WTC11 (cell line): ENCODE measurements around the gene CNDP2. TPM values are rescaled to one million over a fixed set of nuclear protein-coding genes. Genes with fewer than 3 reads are reported as not detected.

Experiments
- ATAC-seq: fragments of 200-7000 bp; cut with Tn5 transposase; 2 replicates; pipeline ENCODE4 v1.10.0; 2021; ENCODE audit warnings: mild to moderate bottlenecking, moderate library complexity
- CTCF ChIA-PET: fragments of 300-600 bp; sonication (Branson Sonifier 250); formaldehyde crosslinking; loops from one replicate; lab custom pipeline; 2021; ENCODE audit warnings: antibody characterized with exemption; lab: Charles Lee
- POLR2A ChIA-PET: fragments of 350-600 bp; sonication (Branson Sonifier 250); formaldehyde crosslinking; loops from one replicate; lab custom pipeline; 2021; ENCODE audit warnings: antibody characterized with exemption; lab: Charles Lee
- DNase-seq: peaks from one replicate; pipeline ENCODE4 v3.0.0; 2021; ENCODE audit warnings: low spot score
- H3K27ac Mint-ChIP-seq: 2 replicates; pipeline ENCODE4 v1.8.0; 2021; ENCODE audit warnings: mixed read lengths
- H3K27me3 Mint-ChIP-seq: 2 replicates; pipeline ENCODE4 v1.8.0; 2021; ENCODE audit warnings: low read depth, mild to moderate bottlenecking, moderate library complexity, mixed read lengths
- H3K36me3 Mint-ChIP-seq: 2 replicates; pipeline ENCODE4 v1.8.0; 2021; ENCODE audit warnings: mixed read lengths
- H3K4me1 Mint-ChIP-seq: 2 replicates; pipeline ENCODE4 v1.8.0; 2022; ENCODE audit warnings: mixed read lengths
- H3K4me3 Mint-ChIP-seq: 2 replicates; pipeline ENCODE4 v1.8.0; 2021; ENCODE audit warnings: mild to moderate bottlenecking, moderate library complexity, mixed read lengths
- H3K9me3 Mint-ChIP-seq: 2 replicates; pipeline ENCODE4 v1.8.0; 2021; ENCODE audit warnings: mixed read lengths
- AFF4 ChIP-seq: sonication (generic); formaldehyde crosslinking; IDR thresholded peaks from 2 replicates; pipeline ENCODE4 v1.8.1; 2023; ENCODE audit warnings: mild to moderate bottlenecking, missing genetic modification reagents, borderline replicate concordance
- ATF1 ChIP-seq: sonication (generic); formaldehyde crosslinking; IDR thresholded peaks from 2 replicates; pipeline ENCODE4 v1.8.1; 2023; ENCODE audit warnings: mild to moderate bottlenecking, moderate library complexity, missing genetic modification reagents
- ATF6 ChIP-seq: sonication (generic); formaldehyde crosslinking; IDR thresholded peaks from 2 replicates; pipeline ENCODE4 v1.8.1; 2023; ENCODE audit warnings: mild to moderate bottlenecking, missing genetic modification reagents
- FOXJ3 ChIP-seq: sonication (generic); formaldehyde crosslinking; IDR thresholded peaks from 2 replicates; pipeline ENCODE4 v1.9.0; 2021; ENCODE audit warnings: missing genetic modification reagents, mild to moderate bottlenecking, borderline replicate concordance
- FOXP4 ChIP-seq: sonication (generic); formaldehyde crosslinking; IDR thresholded peaks from 2 replicates; pipeline ENCODE4 v1.8.0; 2022; ENCODE audit warnings: mild to moderate bottlenecking, missing genetic modification reagents
- GRHL2 ChIP-seq: fragments of 250-450 bp; sonication (Bioruptor Pico); IDR thresholded peaks from 2 replicates; pipeline ENCODE4 v1.8.0; 2022; ENCODE audit warnings: mild to moderate bottlenecking, moderate library complexity; ENCODE audit not compliant: insufficient replicate concordance, severe bottlenecking
- IRF1 ChIP-seq: sonication (generic); formaldehyde crosslinking; IDR thresholded peaks from 2 replicates; pipeline ENCODE4 v1.8.0; 2023; ENCODE audit warnings: missing genetic modification reagents
- NFATC4 ChIP-seq: fragments of 250-450 bp; sonication (Bioruptor Pico); IDR thresholded peaks from 2 replicates; pipeline ENCODE4 v1.9.0; 2021; ENCODE audit warnings: mild to moderate bottlenecking
- NR3C1 ChIP-seq: sonication (generic); formaldehyde crosslinking; conservative IDR thresholded peaks from 2 replicates; pipeline ENCODE4 v1.8.1; 2023; ENCODE audit warnings: low read depth, mild to moderate bottlenecking, missing genetic modification reagents
- PRDM15 ChIP-seq: sonication (generic); formaldehyde crosslinking; IDR thresholded peaks from 2 replicates; pipeline ENCODE4 v1.8.0; 2022; ENCODE audit warnings: missing genetic modification reagents
- RELA ChIP-seq: sonication (generic); formaldehyde crosslinking; IDR thresholded peaks from 2 replicates; pipeline ENCODE4 v1.8.1; 2022; ENCODE audit warnings: missing genetic modification reagents, mild to moderate bottlenecking, borderline replicate concordance
- SOX15 ChIP-seq: fragments of 250-450 bp; sonication (Bioruptor Pico); IDR thresholded peaks from 2 replicates; pipeline ENCODE4 v1.9.0; 2021; ENCODE audit warnings: mild to moderate bottlenecking
- SP1 ChIP-seq: sonication (generic); formaldehyde crosslinking; conservative IDR thresholded peaks from 2 replicates; pipeline ENCODE4 v1.8.1; 2022; ENCODE audit warnings: missing genetic modification reagents
- TP53 ChIP-seq: sonication (generic); formaldehyde crosslinking; IDR thresholded peaks from 2 replicates; pipeline ENCODE4 v1.8.1; 2023; ENCODE audit warnings: mild to moderate bottlenecking, missing genetic modification reagents
- ZNF219 ChIP-seq: sonication (generic); formaldehyde crosslinking; IDR thresholded peaks from 2 replicates; pipeline ENCODE4 v1.8.0; 2023; ENCODE audit warnings: missing genetic modification reagents, mild to moderate bottlenecking, borderline replicate concordance
- ZNF232 ChIP-seq: sonication (generic); formaldehyde crosslinking; IDR thresholded peaks from 2 replicates; pipeline ENCODE4 v1.8.0; 2022; ENCODE audit warnings: mild to moderate bottlenecking, missing genetic modification reagents
- ZNF263 ChIP-seq: sonication (generic); formaldehyde crosslinking; IDR thresholded peaks from 2 replicates; pipeline ENCODE4 v1.8.1; 2022; ENCODE audit warnings: low read depth, mild to moderate bottlenecking, moderate library complexity, missing genetic modification reagents
- ZNF281 ChIP-seq: sonication (generic); formaldehyde crosslinking; IDR thresholded peaks from 2 replicates; pipeline ENCODE4 v1.8.0; 2023; ENCODE audit warnings: mild to moderate bottlenecking, missing genetic modification reagents
- ZNF396 ChIP-seq: fragments of 250-450 bp; sonication (Bioruptor Pico); IDR thresholded peaks from 2 replicates; pipeline ENCODE4 v1.8.0; 2021; ENCODE audit warnings: mild to moderate bottlenecking, moderate library complexity, borderline replicate concordance
- ZNF671 ChIP-seq: fragments of 250-450 bp; sonication (Bioruptor Pico); IDR thresholded peaks from 2 replicates; pipeline ENCODE4 v1.8.0; 2021; ENCODE audit warnings: mild to moderate bottlenecking
- total RNA-seq: library from RNA; stranded (reverse); gene quantifications from 3 replicates; pipeline ENCODE4 v1.2.3, GENCODE V29; 2021

The CNDP2 gene
- total RNA-seq, 1 experiment from 2014 or later, result 248 TPM

- no peak overlapping the region for H3K4me3 Mint-ChIP-seq
- DNase-seq, result no peak
- no peak for ATAC-seq
- ChIA-PET CTCF (interaction anchor here (0.7 kb wide), 1 partner anchor 19 kb away, joined by 3 read pairs; no protein-coding TSS in a partner anchor), POLR2A (no interaction called here)
- no peaks in the 10 kb centered on the region; the same call in 1 of the 2 replicates for H3K27me3 Mint-ChIP-seq
- 0 out of 2 replicates have a peak, but pooled peaks cover 4% of the 10 kb centered on the region for H3K4me1 Mint-ChIP-seq
- H3K36me3 Mint-ChIP-seq, result no peaks in the 10 kb centered on the region
- peaks cover 18% of the 10 kb centered on the region for H3K9me3 Mint-ChIP-seq
- TF ChIP-seq ZNF671 (CRISPR knock-in tag) (no peak), ATF1 (CRISPR knock-in tag) (no peak), SOX15 (no peak), RELA (CRISPR knock-in tag) (no peak), ZNF263 (no peak), NFATC4 (CRISPR knock-in tag) (no peak), SP1 (CRISPR knock-in tag) (no peak), ZNF219 (CRISPR knock-in tag) (no peak), FOXJ3 (CRISPR knock-in tag) (no peak), FOXP4 (CRISPR knock-in tag) (no peak), AFF4 (CRISPR knock-in tag) (no peak), ZNF396 (no peak), ZNF281 (CRISPR knock-in tag) (no peak), NR3C1 (no peak), ATF6 (no peak), PRDM15 (no peak), GRHL2 (CRISPR knock-in tag) (no peak), ZNF232 (no peak), TP53 (no peak), IRF1 (CRISPR knock-in tag) (no peak)
- H3K27ac Mint-ChIP-seq, result no peak overlapping the region
These were observed 36.4 kb downstream of the CNDP2 start for GRCh38 chr18:74532511-74533025.
